Colon (tissue), 2 donors: ENCODE measurements around the gene FBXL15.

Experiments used
- FAIRE-seq: peaks from 2 replicates; lab custom pipeline; 2012; peaks lifted over from hg19 to GRCh38; lab: Jason Lieb, UNC
- donor health status: control.
- donor health status: control.

FBXL15 gene

GRCh38 chr10:102457591-102458150 is 37.0 kb downstream of the FBXL15 start:
- FAIRE-seq = no peak

GRCh38 chr10:102458656-102459055 is 38.0 kb downstream of the FBXL15 start:
- FAIRE-seq = no peak

GRCh38 chr10:102460836-102461186 is 40.2 kb downstream of the FBXL15 start:
- no peak for FAIRE-seq

- no peak for FAIRE-seq
Measured at GRCh38 chr10:102461187-102462054, 40.8 kb downstream of the FBXL15 start.

GRCh38 chr10:102462512-102463054 is 41.9 kb downstream of the FBXL15 start:
- no peak for FAIRE-seq

GRCh38 chr10:102463983-102464382 is 43.3 kb downstream of the FBXL15 start:
- FAIRE-seq = no peak

- no peak for FAIRE-seq
Measured at GRCh38 chr10:102465466-102465865, 44.8 kb downstream of the FBXL15 start.

- no peak for FAIRE-seq
Measured at GRCh38 chr10:102467318-102467717, 46.7 kb downstream of the FBXL15 start.

GRCh38 chr10:102467971-102468438 is 47.4 kb downstream of the FBXL15 start:
- FAIRE-seq = no peak

GRCh38 chr10:102468683-102469082 is 48.0 kb downstream of the FBXL15 start:
- FAIRE-seq = no peak

GRCh38 chr10:102470579-102471546 is 50.2 kb downstream of the FBXL15 start:
- no peak for FAIRE-seq
